Activated CD8-positive, alpha-beta memory T cell treated with anti-CD3 and anti-CD28 coated beads, Interleukin-2, amount 50 U/mL, for 1 hour (primary cell): ENCODE measurements around the gene PLEKHA4.

Experiments
- DNase-seq: peaks from one replicate; pipeline ENCODE4 v3.0.0-alpha.2; 2020; ENCODE audit errors: extremely low read depth

PLEKHA4 gene

DNA sequence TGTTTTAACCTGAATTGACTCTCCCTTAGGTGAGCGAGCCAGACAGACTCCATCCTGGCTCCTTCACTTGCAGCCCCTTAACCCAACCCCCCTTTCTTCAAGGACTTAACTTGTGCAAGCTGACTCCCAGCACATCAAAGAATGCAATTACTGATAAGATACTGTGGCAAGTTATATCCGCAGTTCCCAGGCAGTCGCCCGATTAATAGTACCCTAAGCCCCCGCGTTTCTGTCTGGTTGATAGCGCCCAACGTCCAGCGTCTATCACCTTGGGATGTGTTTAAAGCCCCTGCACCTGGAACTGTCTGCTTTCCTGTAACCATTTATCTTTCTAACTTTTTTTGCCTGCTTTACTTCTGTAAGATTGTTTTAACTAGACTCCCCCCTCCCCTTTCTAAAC lies 38.3 kb downstream of the PLEKHA4 start:
- no peak for DNase-seq

DNA sequence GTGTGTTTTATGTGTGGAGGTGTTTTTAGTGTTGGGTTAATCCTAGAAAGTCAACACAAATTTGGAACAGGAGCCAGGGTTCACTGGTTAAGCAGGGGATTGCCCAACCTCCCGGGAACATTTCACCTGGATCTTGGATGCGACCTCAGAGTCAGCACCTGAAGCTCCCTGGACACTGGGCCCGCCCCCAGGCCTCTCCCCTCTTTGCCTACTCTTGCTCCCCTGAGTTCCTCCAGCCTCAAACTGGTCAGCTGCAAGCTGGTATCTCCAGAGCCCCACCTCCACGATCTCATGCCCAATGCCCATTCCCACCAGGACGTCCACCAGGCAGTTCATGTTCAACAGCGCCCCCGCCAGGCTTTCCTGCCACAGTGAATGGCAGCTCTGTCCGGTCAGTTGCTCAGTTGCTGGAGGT lies 41.8 kb downstream of the PLEKHA4 start:
- no peak for DNase-seq

DNA sequence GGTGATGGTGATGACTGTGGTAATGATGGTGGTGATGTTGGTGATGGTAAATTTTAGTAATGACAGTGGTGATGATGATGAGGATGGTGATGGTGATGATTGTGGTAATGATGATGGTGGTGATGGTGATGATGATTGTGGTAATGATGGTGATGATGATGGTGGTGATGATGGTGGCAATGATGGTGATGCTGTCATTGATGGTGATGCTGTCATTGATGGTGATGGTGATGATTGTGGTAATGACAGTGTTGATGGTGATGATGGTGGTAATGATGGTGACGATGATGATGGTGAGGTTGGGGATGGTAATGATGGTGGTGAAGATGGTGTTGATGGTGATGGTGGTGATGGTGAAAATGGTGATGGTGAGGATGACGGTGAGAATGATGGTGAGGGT lies 45.9 kb downstream of the PLEKHA4 start:
- no peak for DNase-seq

DNA sequence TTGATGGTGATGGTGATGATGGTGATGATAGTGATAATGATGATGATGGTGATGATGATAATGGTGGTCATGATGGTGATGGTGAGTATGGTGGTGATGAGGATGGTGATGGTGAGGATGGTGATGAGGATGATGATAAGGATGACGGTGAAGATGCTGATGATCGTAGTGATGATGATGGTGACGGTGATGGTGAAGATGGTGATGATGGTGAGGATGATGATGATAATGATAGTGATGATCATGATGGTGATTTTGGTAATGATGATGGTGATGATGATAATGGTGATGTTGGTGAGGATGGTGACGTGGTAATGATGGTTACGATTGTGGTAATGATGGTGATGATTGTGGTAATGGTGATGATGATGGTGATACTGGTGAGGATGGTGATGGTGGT lies 46.8 kb downstream of the PLEKHA4 start:
- no peak for DNase-seq

DNA sequence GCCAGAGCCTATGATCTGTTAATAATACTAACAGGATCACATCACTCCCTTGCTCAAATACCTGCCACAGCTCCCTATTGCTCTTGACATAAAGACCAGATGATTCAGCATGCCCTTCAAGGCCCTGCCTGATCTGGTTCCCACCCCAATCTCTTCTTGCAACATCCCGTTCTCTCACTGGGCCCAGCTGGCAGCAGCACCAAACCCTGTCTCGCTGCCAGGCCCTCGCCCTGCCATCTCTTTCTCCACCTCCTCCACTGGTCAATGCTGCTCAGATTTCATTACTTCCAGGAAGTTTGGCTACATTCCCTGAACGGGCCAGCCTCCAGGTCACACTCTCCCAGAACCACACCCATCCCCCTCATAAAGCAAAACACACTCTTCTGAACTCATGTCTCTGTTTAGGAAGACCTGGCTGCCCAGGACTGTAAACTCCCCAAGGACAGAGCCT lies 49.0 kb downstream of the PLEKHA4 start:
- DNase-seq: no peak

DNA sequence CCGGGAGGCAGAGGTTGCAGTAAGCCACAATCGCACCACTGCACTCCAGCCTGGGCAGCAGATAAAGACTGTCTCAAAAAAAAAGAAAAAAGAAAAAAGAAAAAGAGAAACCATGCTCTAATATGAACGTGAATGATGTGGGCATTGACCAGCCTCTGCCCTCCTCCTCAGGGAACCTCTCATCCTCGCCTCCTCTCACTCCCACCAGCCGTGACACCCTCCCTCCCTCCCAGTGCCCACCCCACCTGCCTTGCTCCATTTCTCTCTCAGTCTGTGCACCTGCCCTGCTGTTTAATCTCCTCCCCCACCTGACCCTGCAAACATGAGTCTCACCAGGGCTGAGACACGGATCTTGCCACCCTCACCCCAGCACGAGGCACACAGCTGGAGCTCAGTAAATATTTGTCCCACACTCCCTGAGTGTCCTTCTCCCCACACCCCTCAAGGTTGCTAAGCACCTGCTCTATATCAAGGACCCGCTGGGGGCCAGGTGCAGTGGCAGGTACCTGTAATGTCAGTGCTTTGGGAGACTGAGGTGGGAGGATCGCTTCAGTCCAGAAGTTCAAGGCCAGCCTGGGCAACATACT lies 50.1 kb downstream of the PLEKHA4 start:
- DNase-seq: no peak

DNA sequence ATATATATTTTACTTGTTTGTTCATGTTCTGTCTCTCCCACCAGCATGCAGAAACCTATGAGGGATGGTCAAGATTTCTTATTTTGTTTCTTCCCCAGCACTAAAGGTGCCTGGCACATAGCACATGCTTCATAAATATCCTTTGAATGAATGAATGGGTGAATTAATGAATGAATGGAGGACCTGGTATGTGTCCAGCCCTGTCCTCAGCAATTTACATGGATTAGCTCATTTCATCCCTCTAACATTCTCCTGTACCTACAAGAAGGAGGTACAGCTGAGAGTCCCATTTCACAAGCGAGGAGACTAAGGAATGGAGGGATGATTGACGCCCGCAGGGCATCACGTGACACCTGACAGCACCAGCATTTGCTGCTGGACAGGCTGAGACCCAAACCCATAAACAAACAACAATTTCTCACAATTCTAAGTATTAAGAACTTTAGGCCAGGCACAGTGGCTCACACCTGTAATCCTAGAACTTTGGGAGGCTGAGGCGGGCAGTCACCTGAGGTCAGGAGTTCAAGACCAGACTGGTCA lies 50.8 kb downstream of the PLEKHA4 start:
- DNase-seq: no peak

DNA sequence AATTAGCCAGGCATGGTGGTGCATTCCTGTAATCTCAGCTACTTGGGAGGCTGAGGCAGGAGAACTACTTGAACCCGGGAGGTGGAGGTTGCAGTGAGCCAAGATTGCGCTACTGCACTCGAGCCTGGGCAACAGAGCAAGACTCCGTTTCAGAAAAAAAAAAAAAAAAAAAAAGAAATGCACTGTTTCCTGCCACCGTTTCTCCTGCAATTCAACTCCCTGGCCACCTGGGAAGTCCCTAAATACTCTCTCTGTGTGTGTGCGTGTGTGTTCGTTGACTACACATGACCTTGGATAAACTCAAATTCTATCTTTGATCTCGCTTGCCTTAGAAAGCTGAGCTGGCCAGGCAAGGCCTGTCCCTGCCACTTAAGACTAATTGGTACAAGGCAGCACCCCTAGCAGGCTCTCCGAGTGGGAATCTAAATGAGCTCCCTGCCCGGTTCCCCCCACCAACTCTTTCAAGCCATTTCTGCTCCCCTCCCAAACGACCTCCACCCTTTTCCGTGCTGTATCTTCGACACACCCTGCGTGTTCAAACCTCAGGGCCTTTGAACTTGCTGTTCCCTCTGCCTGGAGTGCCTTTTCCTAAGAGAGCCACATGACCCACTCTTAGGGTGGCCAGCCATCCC lies 52.4 kb downstream of the PLEKHA4 start:
- no peak for DNase-seq

DNA sequence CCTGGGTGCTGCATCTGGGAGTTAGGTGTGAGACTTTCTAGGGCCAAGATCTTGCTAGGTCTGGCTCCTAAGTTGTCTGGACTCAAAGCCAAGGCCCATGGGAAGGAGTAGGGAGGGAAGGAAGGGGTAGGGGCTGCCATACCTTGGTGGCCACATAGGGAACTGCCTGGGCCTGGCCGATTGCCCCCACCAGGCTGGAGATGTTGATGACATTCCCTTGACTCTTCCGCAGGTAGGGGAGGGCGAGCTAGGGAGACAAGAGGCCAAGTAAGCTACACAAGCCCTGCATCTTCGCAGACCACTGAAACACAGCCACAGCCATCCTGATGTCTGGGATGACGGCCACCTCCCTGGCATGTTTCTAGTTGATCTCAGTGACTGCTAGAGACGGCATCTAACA lies 53.5 kb downstream of the PLEKHA4 start:
- DNase-seq: no peak

DNA sequence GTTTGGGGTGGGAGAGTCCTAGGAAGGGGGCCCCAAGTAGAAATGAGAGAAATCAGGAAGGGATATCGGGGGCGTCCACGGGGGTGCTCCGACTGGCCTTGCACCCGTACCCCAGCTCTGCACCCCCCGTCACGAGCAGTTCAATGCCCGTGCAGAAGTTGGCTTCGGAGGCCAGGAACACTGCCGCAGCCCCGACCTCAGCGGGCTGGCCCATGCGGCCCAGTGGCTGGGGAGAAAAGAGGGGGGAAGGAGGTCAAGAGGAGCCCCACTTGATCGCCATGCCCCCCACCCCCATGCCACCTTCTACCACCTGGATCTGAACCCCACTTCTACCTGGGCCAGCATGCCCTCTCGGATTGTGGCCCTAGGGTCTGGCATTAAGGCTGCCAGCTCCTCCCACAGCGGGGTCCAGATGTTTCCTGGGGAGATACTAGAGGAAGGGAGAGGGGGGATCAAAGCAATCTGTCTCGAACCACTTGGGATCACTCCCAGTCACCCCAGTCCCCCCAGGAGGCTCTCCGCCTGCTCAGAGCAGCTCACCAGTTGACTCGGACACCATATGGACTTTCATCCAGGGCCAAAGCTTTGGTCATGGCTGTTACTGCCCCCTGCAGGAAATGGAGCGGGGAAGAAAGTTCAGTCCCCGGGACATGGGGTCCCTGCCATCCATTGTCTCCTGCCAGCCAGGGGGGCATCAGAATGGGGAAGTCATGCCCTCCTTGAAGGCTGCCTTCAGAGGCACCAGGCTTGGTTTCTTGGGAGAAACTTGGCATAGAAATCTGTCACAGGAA lies 55.1 kb downstream of the PLEKHA4 start:
- no peak for DNase-seq

DNA sequence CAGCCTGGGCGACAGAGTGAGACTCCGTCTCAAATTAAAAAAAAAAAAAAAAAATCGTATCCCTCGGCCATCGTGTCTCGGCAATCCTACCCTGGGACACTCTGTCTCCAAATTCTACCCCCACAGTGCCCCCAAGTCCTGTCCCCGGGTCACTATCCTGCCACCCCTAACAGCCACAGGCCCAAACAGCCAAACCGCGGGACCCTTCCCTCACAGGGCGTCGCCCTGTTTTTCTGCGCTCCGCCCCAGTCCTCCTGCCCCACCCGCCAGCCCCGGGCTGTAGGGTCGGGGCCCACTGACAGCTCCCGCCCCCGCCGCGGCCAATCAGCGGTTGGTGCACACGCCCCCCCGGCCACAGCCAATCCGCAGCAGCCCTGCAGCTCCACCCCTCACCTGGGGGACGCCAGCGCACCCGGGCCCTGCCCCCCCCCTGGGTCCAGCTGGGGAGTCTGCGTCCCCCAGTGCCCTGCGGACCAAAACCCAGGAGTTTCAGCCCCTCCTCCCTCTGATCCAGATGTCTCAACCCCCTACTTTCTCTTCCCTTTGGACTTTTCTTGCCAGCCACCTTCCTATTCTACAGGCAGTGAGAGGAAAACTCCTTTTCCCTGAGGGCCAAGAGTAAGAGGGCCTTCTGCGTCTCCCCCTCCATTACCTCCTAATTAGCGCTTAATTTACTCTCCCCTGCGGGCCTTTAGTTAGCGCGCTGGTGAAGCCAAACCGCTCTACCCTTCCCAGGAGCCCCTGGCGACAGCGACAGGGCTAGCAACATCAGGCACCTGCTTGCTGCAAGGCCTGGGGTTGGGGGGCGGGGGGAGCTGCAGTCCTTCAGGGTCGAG lies 56.1 kb downstream of the PLEKHA4 start:
- DNase-seq: no peak

DNA sequence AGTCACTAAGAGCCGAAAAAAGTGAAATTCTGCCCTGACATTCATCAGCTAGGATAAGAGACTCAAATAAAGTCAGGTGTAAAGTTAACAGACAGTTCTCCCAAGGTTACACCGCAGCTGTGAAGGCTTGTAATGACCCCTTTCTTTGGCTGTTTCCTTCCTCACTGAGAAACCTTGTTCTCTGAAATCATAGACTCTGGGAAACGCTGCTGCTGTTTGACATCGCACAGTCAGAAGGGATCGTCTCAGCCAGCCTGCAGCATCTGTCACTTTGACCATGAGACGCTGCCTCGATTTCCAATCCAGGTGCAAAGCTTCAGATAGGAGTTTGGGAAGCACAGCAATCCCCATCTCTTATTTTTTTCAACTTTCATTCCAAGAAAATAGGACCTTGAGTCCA lies 58.3 kb downstream of the PLEKHA4 start:
- no peak for DNase-seq

DNA sequence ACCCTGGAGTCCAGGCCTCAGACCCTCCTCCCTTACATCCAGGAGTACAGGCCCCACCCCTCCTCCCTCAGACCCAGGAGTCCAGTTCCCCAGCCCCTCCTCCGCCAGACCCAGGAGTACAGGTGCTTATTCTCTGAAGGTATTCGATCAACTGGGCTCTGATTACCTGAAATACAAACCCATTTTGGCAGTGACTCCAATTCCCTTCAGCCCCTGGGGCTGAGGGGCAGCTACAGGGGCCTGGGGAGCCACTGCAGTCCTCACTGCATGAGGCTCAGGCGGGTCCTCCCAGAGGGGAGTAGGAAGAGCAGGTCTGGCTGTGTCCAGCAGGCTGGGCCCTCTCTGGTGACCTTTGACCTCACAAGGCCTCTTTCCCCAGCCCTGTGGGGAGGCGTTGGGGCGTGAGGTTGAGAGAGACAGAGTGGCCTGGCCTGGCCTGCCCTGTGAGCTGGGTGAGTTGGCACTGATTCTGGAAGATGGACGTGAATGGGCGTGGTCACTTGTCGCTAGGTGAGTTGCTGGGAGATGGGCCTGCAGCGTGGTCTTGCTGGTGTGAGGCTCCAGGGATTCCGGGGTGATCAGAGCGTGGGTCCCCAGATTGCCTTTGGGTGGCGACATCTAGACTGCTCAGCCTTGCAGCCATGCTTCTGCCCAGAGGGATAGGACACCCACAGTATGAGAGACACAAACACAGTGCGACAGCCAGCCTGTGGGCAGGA lies 60.7 kb downstream of the PLEKHA4 start:
- DNase-seq: no peak

DNA sequence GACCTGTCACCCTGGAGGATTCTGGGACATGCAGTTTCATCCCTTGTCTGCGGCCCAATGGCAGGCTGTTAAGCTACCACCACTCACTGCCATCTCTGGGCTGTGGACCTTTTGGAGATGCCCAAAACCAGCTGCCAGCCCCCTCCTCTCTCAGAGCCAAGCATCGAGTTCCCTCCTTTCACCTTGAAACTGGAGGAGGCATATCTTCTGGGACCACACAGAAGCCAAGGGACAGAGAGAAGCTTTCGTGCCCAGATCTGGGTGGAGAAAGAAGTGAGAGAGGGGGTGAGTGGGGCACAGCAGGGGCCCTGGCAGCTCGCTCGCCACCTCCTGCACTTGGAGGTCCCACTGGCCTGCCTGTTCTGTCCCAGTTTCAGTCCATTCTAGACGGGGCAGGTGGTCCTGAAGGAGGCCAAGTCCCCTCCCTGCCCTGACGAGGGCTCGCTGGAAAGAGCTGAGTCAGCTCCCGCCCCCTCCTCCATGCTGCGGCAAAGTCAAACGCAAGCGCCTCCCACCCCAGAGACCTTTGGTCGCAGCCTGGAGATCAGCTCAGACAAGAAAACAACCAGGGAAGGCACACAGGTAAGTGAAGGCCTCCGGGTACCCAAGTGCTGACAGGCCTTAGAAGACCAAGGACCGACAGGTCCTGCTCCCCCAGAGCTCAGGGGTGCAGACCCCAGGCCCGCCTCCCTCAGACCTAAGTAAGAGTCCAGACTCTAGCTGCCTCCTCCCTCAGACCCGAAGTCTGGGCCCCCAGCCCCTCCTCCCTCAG lies 61.4 kb downstream of the PLEKHA4 start:
- DNase-seq: no peak

DNA sequence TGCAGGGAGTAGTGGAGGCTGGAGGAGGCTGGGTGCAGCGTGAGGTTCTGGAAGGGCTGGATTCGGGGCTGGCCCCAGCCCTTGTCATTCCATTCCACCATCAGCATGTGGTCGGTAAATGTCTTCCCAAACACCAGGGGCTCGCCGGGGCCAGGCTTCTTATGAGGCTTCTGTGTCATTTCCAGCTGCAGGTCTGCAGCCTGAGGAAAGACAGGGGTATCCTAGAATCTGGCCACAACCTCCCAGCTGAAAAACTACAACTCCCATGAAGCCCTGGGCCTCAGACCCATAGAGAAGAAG lies 61.9 kb downstream of the PLEKHA4 start:
- DNase-seq: no peak

DNA sequence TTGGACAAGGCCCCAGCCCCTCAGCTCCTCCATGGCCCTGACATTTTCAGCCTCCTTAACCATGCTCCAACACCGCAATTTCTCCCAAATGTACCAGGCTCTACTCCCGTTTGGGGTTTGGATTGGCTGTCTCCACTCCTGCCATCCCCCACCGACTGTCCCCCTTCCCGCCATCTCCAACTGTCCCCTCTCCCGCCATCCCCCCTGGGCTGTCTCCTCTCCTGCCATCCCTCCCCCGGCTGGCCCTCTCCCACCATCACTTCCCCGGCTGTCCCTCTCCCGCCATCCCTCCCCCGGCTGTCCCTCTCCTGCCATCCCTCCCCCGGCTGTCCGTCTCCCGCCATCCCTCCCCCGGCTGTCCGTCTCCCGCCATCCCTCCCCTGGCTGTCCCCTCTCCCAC lies 63.0 kb downstream of the PLEKHA4 start:
- DNase-seq: no peak

DNA sequence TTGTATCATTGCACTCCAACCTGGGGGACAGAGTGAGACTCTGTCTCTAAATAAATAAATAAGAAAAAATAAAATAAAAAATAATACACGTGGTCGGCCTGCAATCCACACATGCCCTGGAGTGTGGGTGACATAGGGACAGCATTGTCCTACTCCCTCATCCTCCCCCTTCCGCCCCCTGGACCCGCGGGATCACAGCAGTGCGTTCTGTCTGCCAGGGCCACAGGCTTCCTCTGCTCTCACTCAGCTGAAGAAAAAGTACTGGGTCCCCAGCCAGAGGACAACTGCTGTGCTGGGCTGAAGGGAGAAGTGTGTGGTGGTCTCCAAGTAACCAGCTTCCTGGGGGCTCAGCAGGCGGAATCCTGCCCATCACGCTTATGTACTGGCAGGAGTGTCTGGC lies 63.9 kb downstream of the PLEKHA4 start:
- DNase-seq: no peak

DNA sequence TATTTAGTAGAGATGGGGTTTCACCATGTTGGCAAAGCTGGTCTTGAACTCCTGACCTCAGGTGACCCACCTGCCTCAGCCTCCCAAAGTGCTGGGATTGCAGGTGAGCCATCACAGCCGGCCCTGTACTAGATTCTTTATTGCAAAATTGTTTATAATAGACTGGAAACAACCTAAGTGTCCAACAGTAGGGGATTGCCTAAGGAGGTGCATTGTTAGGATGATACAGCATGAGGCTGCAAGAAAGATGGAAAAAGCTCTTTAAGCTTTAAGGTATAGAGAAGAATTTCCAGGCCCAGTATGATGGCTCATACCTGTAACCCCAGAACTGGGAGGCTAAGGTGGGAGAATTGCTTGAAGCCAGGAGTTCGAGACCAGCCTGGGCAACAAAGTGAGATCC lies 65.8 kb downstream of the PLEKHA4 start:
- no peak for DNase-seq

DNA sequence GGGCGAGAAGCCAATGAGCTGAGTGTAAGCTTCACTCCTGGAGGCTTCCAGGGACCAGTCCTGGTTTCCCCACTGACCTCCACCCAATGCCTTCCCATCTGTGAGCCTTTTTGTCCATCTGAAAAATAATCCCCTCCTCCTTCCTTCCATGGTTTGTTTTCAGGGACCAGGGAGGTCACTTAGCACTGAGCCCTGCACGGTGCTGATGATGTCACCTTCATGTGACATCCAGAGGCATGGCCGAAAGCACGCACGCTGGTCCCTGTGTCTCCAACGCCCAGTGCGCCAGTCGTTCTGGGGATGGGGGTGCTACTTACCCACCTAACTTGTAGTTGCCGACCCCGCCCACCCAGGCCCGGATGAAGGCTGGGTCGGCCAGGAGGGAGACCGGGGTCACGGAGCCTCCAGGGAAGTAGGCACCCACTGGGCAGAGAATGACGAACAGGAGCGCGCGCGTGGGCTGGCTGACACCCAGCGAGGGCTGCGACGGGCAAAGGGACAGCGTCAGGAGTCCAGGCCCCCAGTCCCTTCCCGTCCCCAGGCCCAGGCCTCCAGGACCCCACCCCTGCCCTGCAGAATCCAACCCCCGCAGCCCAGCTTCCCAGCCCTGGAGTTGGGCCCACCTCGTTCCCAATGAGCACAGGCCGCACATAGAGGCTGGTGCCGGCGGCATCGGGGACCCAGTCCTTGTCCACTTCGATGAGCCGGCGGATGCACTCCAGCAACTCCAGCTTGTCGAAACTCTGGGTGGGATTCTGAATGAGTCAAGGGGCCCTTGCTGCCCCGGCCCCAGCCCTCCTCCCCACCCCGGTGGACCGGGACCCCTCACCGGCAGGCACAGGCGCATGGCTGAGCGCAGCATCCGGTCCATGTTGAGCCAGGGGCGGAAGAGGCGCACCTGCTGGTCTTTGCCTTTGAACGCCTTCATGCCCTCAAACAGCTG lies 68.8 kb downstream of the PLEKHA4 start:
- no peak for DNase-seq

DNA sequence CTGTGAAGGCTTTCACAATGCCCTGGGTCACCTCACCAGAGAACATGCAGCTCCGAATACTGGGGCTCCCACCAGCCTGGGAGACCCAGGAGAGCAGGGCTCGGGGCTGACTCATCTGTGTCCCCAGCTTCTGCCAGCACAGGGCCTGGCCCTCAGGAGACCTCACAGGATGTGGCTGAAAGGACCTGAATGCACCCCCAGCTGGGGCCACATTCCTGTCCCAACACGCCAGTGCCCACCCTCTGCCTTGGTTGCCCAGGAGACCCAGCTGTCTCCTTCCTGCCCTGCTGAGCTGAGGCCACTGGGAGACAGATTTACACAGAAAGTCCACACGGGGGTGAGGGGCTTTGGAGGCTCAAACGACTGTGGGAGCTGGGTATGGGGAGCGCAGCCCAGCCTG lies 69.5 kb downstream of the PLEKHA4 start:
- DNase-seq: no peak
